Suprapubic skin (tissue), 4 donors: ENCODE results near the gene COL6A3.
"Not testable (repeated sequence)": the region's sequence is repeated elsewhere in the genome, so short reads cannot be mapped to it uniquely, and the experiment has no call there.

Experiments used
- CTCF ChIP-seq, 2 donors: fragments of 200-600 bp in 1 of 2; fragments of 450-650 bp in 1 of 2; sonication (generic) in 1 of 2; IDR thresholded peaks; one replicate each; pipeline ENCODE4 v1.5.1; 2016 to 2019; ENCODE audit warnings: antibody characterized with exemption in 2 of 2, mild to moderate bottlenecking in 1 of 2, moderate library complexity in 1 of 2
- EP300 ChIP-seq: sonication (generic); formaldehyde crosslinking; IDR thresholded peaks from one replicate; pipeline ENCODE4 v1.6.1; 2017; ENCODE audit warnings: antibody characterized with exemption
- POLR2A ChIP-seq, 2 donors: fragments of 450-650 bp; IDR thresholded peaks; one replicate each; pipeline ENCODE4 v1.6.1; 2017; ENCODE audit warnings: antibody characterized with exemption in 2 of 2, mild to moderate bottlenecking in 2 of 2, moderate library complexity in 2 of 2
- POLR2AphosphoS5 ChIP-seq, 3 donors: sonication (generic); formaldehyde crosslinking; IDR thresholded peaks; one replicate each; pipeline ENCODE4 v1.6.1; 2017; ENCODE audit warnings: antibody characterized with exemption in 3 of 3

GRCh38 chr2:237303244-237303643, 110.7 kb downstream of the COL6A3 start:
- TF ChIP-seq POLR2AphosphoS5 (IDR thresholded peaks at IDR 0.05); POLR2A (IDR thresholded peaks at IDR 0.05); CTCF (IDR thresholded peaks at IDR 0.05); EP300: not testable (repeated sequence)
